NCI-H1930 (cell line): ENCODE data around the gene CLIP3.
"Not testable (repeated sequence)": the region's sequence is repeated elsewhere in the genome, so short reads cannot be mapped to it uniquely, and the experiment has no call there.

ENCODE experiments used
- DNase-seq, 2 experiments: peaks; one replicate each; lab custom pipeline; 2025; lab: John Stamatoyannopoulos, UW

CLIP3 gene

GRCh38 chr19:36006955-36007354, 25.7 kb downstream of the CLIP3 start:
- no peak for DNase-seq

- no peak for DNase-seq
Measured at GRCh38 chr19:36003284-36003683, 29.4 kb downstream of the CLIP3 start.

- DNase-seq = no peak
Measured at GRCh38 chr19:36001605-36002004, 31.1 kb downstream of the CLIP3 start.

- no peak for DNase-seq
Measured at GRCh38 chr19:35996777-35997176, 35.9 kb downstream of the CLIP3 start.

- peak; percentile 92 to 94 for DNase-seq
Measured at GRCh38 chr19:35995048-35995993, 37.4 kb downstream of the CLIP3 start, which contains the start of gene SDHAF1. SDHAF1 (plus strand) TSS chr19:35995188; CDS start chr19:35995275, 87 bp downstream.

GRCh38 chr19:35993923-35994598, 38.6 kb downstream of the CLIP3 start:
- DNase-seq = peak in 1 of 2 experiments; percentile 33

- no peak for DNase-seq
Measured at GRCh38 chr19:35992907-35993765, 39.5 kb downstream of the CLIP3 start.

- no peak for DNase-seq
Measured at GRCh38 chr19:35991731-35992450, 40.8 kb downstream of the CLIP3 start.

GRCh38 chr19:35990771-35991730, 41.6 kb downstream of the CLIP3 start:
- DNase-seq = no peak

- DNase-seq = no peak
Measured at GRCh38 chr19:35990156-35990555, 42.5 kb downstream of the CLIP3 start.

GRCh38 chr19:35988824-35989223, 43.8 kb downstream of the CLIP3 start:
- no peak for DNase-seq

GRCh38 chr19:35987571-35987896, 45.1 kb downstream of the CLIP3 start:
- DNase-seq = no peak

GRCh38 chr19:35986664-35987570, 45.8 kb downstream of the CLIP3 start:
- DNase-seq = peak; percentile 16 to 43

GRCh38 chr19:35986111-35986510, 46.6 kb downstream of the CLIP3 start:
- no peak for DNase-seq

GRCh38 chr19:35983177-35983576, 49.5 kb downstream of the CLIP3 start:
- DNase-seq = no peak

- DNase-seq = not testable (repeated sequence)
Measured at GRCh38 chr19:35980997-35981396, 51.7 kb downstream of the CLIP3 start.

- no peak for DNase-seq
Measured at GRCh38 chr19:35978832-35979365, 53.8 kb downstream of the CLIP3 start.

GRCh38 chr19:35978271-35978670, 54.4 kb downstream of the CLIP3 start:
- no peak for DNase-seq
